AG04449 (cell line): ENCODE results near the gene FNDC11.

Source experiments
- CTCF ChIA-PET: fragments of 350-600 bp; formaldehyde crosslinking; extraction: SDS; loops from one replicate; lab custom pipeline; 2021; ENCODE audit warnings: antibody characterized with exemption; lab: Yijun Ruan, JAX
- POLR2A ChIA-PET: fragments of 400-600, 350-600 bp; formaldehyde crosslinking; extraction: SDS; loops from one replicate; lab custom pipeline; 2020; ENCODE audit warnings: antibody characterized with exemption, inconsistent platforms; lab: Yijun Ruan, JAX
- DNase-seq: peaks from one replicate; pipeline ENCODE4 v3.0.0-alpha.2; 2010; ENCODE audit warnings: low read depth, low spot score
- H3K4me3 ChIP-seq: 2 replicates; pipeline ENCODE4 v1.5.1; 2011; ENCODE audit warnings: low read depth, mild to moderate bottlenecking, control low read depth, low read length
- CTCF ChIP-seq: IDR thresholded peaks from one replicate; pipeline ENCODE4 v1.5.1; 2011; ENCODE audit warnings: mild to moderate bottlenecking, moderate library complexity, low read length, control low read depth, inconsistent platforms; ENCODE audit not compliant: insufficient read depth; ENCODE audit errors: missing control alignments

FNDC11 gene

GRCh38 chr20:63552481-63553249 is 1.3 kb upstream of the FNDC11 start:
- no peak for TF ChIP-seq CTCF
- no peak for DNase-seq
- ChIA-PET CTCF (interaction anchor here (3.4 kb wide), 1 partner anchor 14 kb away, joined by 28 read pairs; no protein-coding TSS in a partner anchor), POLR2A (interaction anchor here (0.7 kb wide), 1 partner anchor 74 kb away, joined by 3 read pairs; the partner anchor contains the start of gene GMEB2)
- H3K4me3 ChIP-seq: no peak overlapping the region

GRCh38 chr20:63553251-63553932 is 567 bp upstream of the FNDC11 start:
- no peak for TF ChIP-seq CTCF
- ChIA-PET CTCF (interaction anchor here (3.4 kb wide), 1 partner anchor 14 kb away, joined by 28 read pairs; no protein-coding TSS in a partner anchor), POLR2A (interaction anchor here (0.7 kb wide), 1 partner anchor 74 kb away, joined by 3 read pairs; the partner anchor contains the start of gene GMEB2)
- DNase-seq: peak; percentile 7
- H3K4me3 ChIP-seq: peak overlapping the region; percentile 61

GRCh38 chr20:63554361-63555278 is 661 bp downstream of the FNDC11 start:
- POLR2A ChIA-PET: interaction anchor here (0.6 kb wide), 1 partner anchor 8 kb away, joined by 3 read pairs; no protein-coding TSS in a partner anchor
- CTCF ChIA-PET: interaction anchor here (1.0 to 1.5 kb wide), 2 partner anchors 17 to 18 kb away, joined by 4 to 5 read pairs; partner anchors contain the start of gene PTK6
- TF ChIP-seq CTCF: no peak
- no peak for DNase-seq
- peak overlapping the region; percentile 61 for H3K4me3 ChIP-seq

- no peak overlapping the region for H3K4me3 ChIP-seq
- CTCF ChIA-PET: interaction anchor here (1.5 kb wide), 1 partner anchor 17 kb away, joined by 5 read pairs; no protein-coding TSS in a partner anchor
- no peak for TF ChIP-seq CTCF
- DNase-seq: no peak
- POLR2A ChIA-PET: no interaction called here
Observed at GRCh38 chr20:63555661-63556381, 1.9 kb downstream of the FNDC11 start.

- H3K4me3 ChIP-seq: no peak overlapping the region
- DNase-seq: no peak
- POLR2A ChIA-PET: no interaction called here
- CTCF ChIA-PET: no interaction called here
- TF ChIP-seq CTCF: no peak
Observed at GRCh38 chr20:63556873-63557478, 3.0 kb downstream of the FNDC11 start.
